H1 (cell line): ENCODE measurements around the gene SLC24A3. TPM values are rescaled to one million over a fixed set of nuclear protein-coding genes. Genes with fewer than 3 reads are reported as not detected.

ENCODE experiments used
- CTCF ChIA-PET: fragments of 300-600 bp; sonication (Branson Sonifier 250); formaldehyde crosslinking; loops from one replicate; lab custom pipeline; 2021; ENCODE audit not compliant: partially characterized antibody; lab: Charles Lee
- POLR2A ChIA-PET: fragments of 300-600 bp; sonication (Branson Sonifier 250); formaldehyde crosslinking; loops from one replicate; lab custom pipeline; 2021; ENCODE audit warnings: inconsistent platforms; ENCODE audit not compliant: partially characterized antibody; lab: Charles Lee
- DNase-seq, 2 experiments: peaks; one replicate each; pipeline versions ENCODE4 v3.0.0 to v3.0.0-alpha.2; 2010 to 2022; ENCODE audit warnings: low spot score in 2 of 2, low read depth in 1 of 2, mixed read lengths in 1 of 2
- FAIRE-seq: peaks from 2 replicates; lab custom pipeline; 2011; peaks lifted over from hg19 to GRCh38; lab: Jason Lieb, UNC
- H2AFZ ChIP-seq: 2 replicates; pipeline ENCODE4 v1.8.1; 2012; ENCODE audit warnings: low read length, inconsistent platforms
- H2AK5ac ChIP-seq: 2 replicates; pipeline ENCODE4 v1.6.1; 2013; ENCODE audit warnings: low read depth, low read length
- H2BK120ac ChIP-seq: replicated peaks from 2 replicates; pipeline ENCODE3; 2013; ENCODE audit warnings: low read depth, low read length, inconsistent platforms
- H2BK12ac ChIP-seq: 2 replicates; pipeline ENCODE4 v1.6.1; 2013; ENCODE audit warnings: low read depth, low read length
- H2BK15ac ChIP-seq: 2 replicates; pipeline ENCODE4 v1.6.1; 2013; ENCODE audit warnings: low read length
- H2BK20ac ChIP-seq: 2 replicates; pipeline ENCODE4 v1.6.1; 2013; ENCODE audit warnings: low read length
- H2BK5ac ChIP-seq: 2 replicates; pipeline ENCODE4 v1.6.1; 2013; ENCODE audit warnings: low read depth, low read length
- H3K14ac ChIP-seq: 2 replicates; pipeline ENCODE4 v1.6.1; 2013; ENCODE audit warnings: inconsistent platforms; ENCODE audit not compliant: insufficient read length
- H3K18ac ChIP-seq: 2 replicates; pipeline ENCODE4 v1.6.1; 2013; ENCODE audit warnings: low read length; ENCODE audit errors: extremely low read depth
- H3K23ac ChIP-seq: 2 replicates; pipeline ENCODE4 v1.6.1; 2013; ENCODE audit warnings: inconsistent platforms; ENCODE audit not compliant: insufficient read length
- H3K23me2 ChIP-seq: 2 replicates; pipeline ENCODE4 v1.6.1; 2013; ENCODE audit warnings: low read depth, low read length
- H3K27ac ChIP-seq: 2 replicates; pipeline ENCODE4 v1.6.1; 2011; ENCODE audit warnings: low read depth, low read length, inconsistent platforms
- H3K27me3 ChIP-seq, 4 experiments: replicated peaks in 1 of 4; 1 replicate in 1 of 4; 2 replicates in 3 of 4; pipeline versions ENCODE4 v1.6.1 to v1.8.1; 2011 to 2013; ENCODE audit warnings: low read length in 3 of 4, mild to moderate bottlenecking in 3 of 4, inconsistent platforms in 2 of 4, mixed read lengths in 2 of 4, moderate library complexity in 1 of 4; ENCODE audit not compliant: control insufficient read depth in 3 of 4, insufficient read depth in 3 of 4; ENCODE audit errors: extremely low read depth in 1 of 4
- H3K36me3 ChIP-seq, 4 experiments: 2 replicates each; pipeline versions ENCODE4 v1.6.1 to v1.8.1; 2011 to 2013; ENCODE audit warnings: mild to moderate bottlenecking in 4 of 4, low read length in 3 of 4, moderate library complexity in 2 of 4, control low read depth in 1 of 4, inconsistent platforms in 1 of 4; ENCODE audit not compliant: insufficient read depth in 4 of 4, control insufficient read depth in 2 of 4
- H3K4ac ChIP-seq: replicated peaks from 2 replicates; pipeline ENCODE3; 2013; ENCODE audit warnings: low read length, low read depth, mixed read lengths, inconsistent platforms; ENCODE audit not compliant: insufficient read length
- H3K4me1 ChIP-seq, 4 experiments: replicated peaks in 1 of 4; 1 replicate in 1 of 4; 2 replicates in 3 of 4; pipeline versions ENCODE4 v1.6.1 to v1.8.1; 2011 to 2013; ENCODE audit warnings: low read length in 3 of 4, inconsistent platforms in 2 of 4, mixed read lengths in 1 of 4; ENCODE audit not compliant: insufficient read depth in 4 of 4, control insufficient read depth in 3 of 4
- H3K4me2 ChIP-seq, 2 experiments: 2 replicates each; pipeline versions ENCODE4 v1.6.1 to v1.8.1; 2011 to 2013; ENCODE audit warnings: low read depth in 2 of 2, low read length in 2 of 2, control low read depth in 1 of 2, inconsistent platforms in 1 of 2, mild to moderate bottlenecking in 1 of 2; ENCODE audit not compliant: insufficient read depth in 1 of 2
- H3K4me3 ChIP-seq, 4 experiments: fragments of 200-600, 300-600 bp in 1 of 4; sonication (generic), shearing (Covaris generic), sonication (Bioruptor Twin) in 1 of 4; 2 replicates each; pipeline versions ENCODE4 v1.5.1 to v1.8.1; 2011 to 2016; ENCODE audit warnings: low read length in 4 of 4, low read depth in 3 of 4, control low read depth in 2 of 4, inconsistent platforms in 2 of 4, mild to moderate bottlenecking in 2 of 4, mixed read lengths in 1 of 4, moderate library complexity in 1 of 4; ENCODE audit not compliant: insufficient read depth in 2 of 4; ENCODE audit errors: extremely low read depth in 1 of 4
- H3K56ac ChIP-seq: replicated peaks from 2 replicates; pipeline ENCODE3; 2013; ENCODE audit warnings: low read depth, mild to moderate bottlenecking, mixed read lengths, low read length, inconsistent platforms; ENCODE audit not compliant: insufficient read length
- H3K79me1 ChIP-seq: 2 replicates; pipeline ENCODE4 v1.6.1; 2013; ENCODE audit warnings: low read depth, low read length, control low read depth
- H3K79me2 ChIP-seq, 2 experiments: 2 replicates each; pipeline versions ENCODE4 v1.6.1 to v1.8.1; 2012 to 2013; ENCODE audit warnings: low read length in 2 of 2, mild to moderate bottlenecking in 2 of 2, inconsistent platforms in 1 of 2; ENCODE audit not compliant: insufficient read depth in 2 of 2, control insufficient read depth in 1 of 2
- H3K9ac ChIP-seq, 4 experiments: replicated peaks in 1 of 4; 1 replicate in 1 of 4; 2 replicates in 3 of 4; pipeline versions ENCODE4 v1.6.1 to v1.8.1; 2011 to 2013; ENCODE audit warnings: low read depth in 3 of 4, low read length in 3 of 4, control low read depth in 2 of 4, mild to moderate bottlenecking in 2 of 4, moderate library complexity in 2 of 4, inconsistent platforms in 1 of 4; ENCODE audit errors: extremely low read depth in 1 of 4
- H3K9me3 ChIP-seq, 2 experiments: 2 replicates each; pipeline versions ENCODE4 v1.6.1 to v1.8.1; 2012 to 2013; ENCODE audit warnings: mild to moderate bottlenecking in 2 of 2, moderate library complexity in 2 of 2, control low read depth in 1 of 2, inconsistent platforms in 1 of 2, low read depth in 1 of 2, low read length in 1 of 2, mixed read lengths in 1 of 2; ENCODE audit not compliant: insufficient read depth in 2 of 2
- H4K20me1 ChIP-seq, 2 experiments: replicated peaks in 1 of 2; 2 replicates each; pipeline versions ENCODE3 to v1.8.1; 2011 to 2013; ENCODE audit warnings: inconsistent platforms in 2 of 2, low read length in 2 of 2, mild to moderate bottlenecking in 1 of 2; ENCODE audit not compliant: insufficient read depth in 2 of 2, control insufficient read depth in 1 of 2
- H4K5ac ChIP-seq: 2 replicates; pipeline ENCODE4 v1.6.1; 2013; ENCODE audit warnings: low read length, low read depth, mixed read lengths, inconsistent platforms; ENCODE audit not compliant: insufficient read length
- H4K8ac ChIP-seq: 2 replicates; pipeline ENCODE4 v1.8.0; 2013; ENCODE audit warnings: mild to moderate bottlenecking, moderate library complexity, low read length, inconsistent platforms; ENCODE audit not compliant: insufficient read depth; ENCODE audit errors: extremely low read depth
- H4K91ac ChIP-seq: replicated peaks from 2 replicates; pipeline ENCODE3; 2013; ENCODE audit warnings: low read length, mixed read lengths, inconsistent platforms; ENCODE audit not compliant: insufficient read length
- ATF2 ChIP-seq: IDR thresholded peaks from 2 replicates; pipeline ENCODE4 v1.6.1; 2012; ENCODE audit warnings: low read length, inconsistent platforms
- CTBP2 ChIP-seq: IDR thresholded peaks from 2 replicates; pipeline ENCODE4 v1.7.0; 2011; ENCODE audit warnings: borderline replicate concordance, mild to moderate bottlenecking, moderate library complexity, mixed read lengths, low read length; ENCODE audit not compliant: insufficient read depth, insufficient read length
- EGR1 ChIP-seq: IDR thresholded peaks from 2 replicates; pipeline ENCODE4 v1.6.1; 2011; ENCODE audit warnings: low read depth, low read length, borderline replicate concordance
- EP300 ChIP-seq, 2 experiments: IDR thresholded peaks; 1 replicate in 1 of 2; 2 replicates in 1 of 2; pipeline ENCODE4 v1.6.1; 2011 to 2012; ENCODE audit warnings: low read depth in 2 of 2, low read length in 2 of 2, mild to moderate bottlenecking in 2 of 2, borderline replicate concordance in 1 of 2, inconsistent platforms in 1 of 2, moderate library complexity in 1 of 2
- FOSL1 ChIP-seq: IDR thresholded peaks from 2 replicates; pipeline ENCODE4 v1.6.1; 2011; ENCODE audit warnings: mild to moderate bottlenecking, low read depth, low read length, moderate library complexity; ENCODE audit not compliant: insufficient read depth
- HDAC2 ChIP-seq, 2 experiments: fragments of 300-600 bp in 1 of 2; sonication (generic) in 1 of 2; IDR thresholded peaks; 2 replicates each; pipeline ENCODE4 v1.6.1; 2011 to 2012; ENCODE audit warnings: low read depth in 2 of 2, low read length in 2 of 2, mild to moderate bottlenecking in 2 of 2, moderate library complexity in 2 of 2, borderline replicate concordance in 1 of 2, inconsistent platforms in 1 of 2
- JUN ChIP-seq: IDR thresholded peaks from 2 replicates; pipeline ENCODE4 v1.6.1; 2011; ENCODE audit warnings: low read depth, mild to moderate bottlenecking, improper control_type of control experiment, low read length
- MAFK ChIP-seq: IDR thresholded peaks from 2 replicates; pipeline ENCODE4 v1.6.1; 2012; ENCODE audit warnings: low read depth, mild to moderate bottlenecking, improper control_type of control experiment, low read length
- RBBP5 ChIP-seq: IDR thresholded peaks from 2 replicates; pipeline ENCODE4 v1.7.1; 2012; ENCODE audit warnings: low read depth, mild to moderate bottlenecking, inconsistent platforms, low read length, moderate library complexity, borderline replicate concordance
- USF2 ChIP-seq: IDR thresholded peaks from 2 replicates; pipeline ENCODE4 v1.6.1; 2011; ENCODE audit warnings: low read length, improper control_type of control experiment
- WGBS, 2 experiments: shearing (Covaris generic) in 1 of 2; methylation state at CpG; one replicate each; pipeline versions ENCODE4 v1.1.6 to v1.1.7; 2013 to 2015; ENCODE audit warnings: low lambda C conversion rate in 2 of 2, mixed read lengths in 2 of 2, inconsistent platforms in 1 of 2, low coverage in 1 of 2, missing lambda C conversion rate in 1 of 2; ENCODE audit not compliant: insufficient replicate concordance in 2 of 2, insufficient coverage in 1 of 2, insufficient read length in 1 of 2; ENCODE audit errors: extremely low coverage in 1 of 2, missing lambda C conversion rate in 1 of 2; 5-methylcytosine and 5-hydroxymethylcytosine counted together
- polyA plus RNA-seq, 7 experiments: library from polyadenylated mRNA; depleted of rRNA in 3 of 7; stranded (reverse) in 5 of 7; unstranded in 2 of 7; fragments of >200 nt in 5 of 7; fragments of 200-250 nt in 2 of 7; gene quantifications; 1 replicate in 5 of 7; 2 replicates in 1 of 7; 4 replicates in 1 of 7; pipeline versions ENCODE4 v1.2.1 to v1.2.3, GENCODE V29; 2011 to 2013; ENCODE audit warnings: missing spikeins in 2 of 7, mixed read lengths in 2 of 7
- total RNA-seq: library from RNA; stranded (reverse); fragmentation: NEBNext Ultra II Directional; extraction: Animal tissue kit (Norgen Biotek cat#: 25700); gene quantifications from 2 replicates; pipeline ENCODE4 v1.2.1, GENCODE V29; 2021

The SLC24A3 gene
- total and polyA plus RNA-seq, 2 of the 8 experiments (the other 6 are each of a cell fraction or from before 2014, with no cell fraction given) = 4.5 to 6.3 TPM

- POLR2A ChIA-PET = no interaction called here
- Histone ChIP-seq H3K36me3 (no peaks in the 10 kb centered on the region; a peak in 1 of 8 replicates), H2BK15ac (no peak overlapping the region), H3K4me2 (no peak overlapping the region), H3K56ac (no peak overlapping the region), H3K9me3 (no peaks in the 10 kb centered on the region), H3K18ac (no peak overlapping the region), H3K4me3 (no peak overlapping the region), H4K8ac (no peak overlapping the region), H4K91ac (no peak overlapping the region), H3K9ac (no peak overlapping the region), H3K23ac (no peak overlapping the region), H4K5ac (no peak overlapping the region), H2BK120ac (no peak overlapping the region), H3K23me2 (no peaks in the 10 kb centered on the region), H2AK5ac (no peak overlapping the region), H3K27ac (no peak overlapping the region), H2BK5ac (no peak overlapping the region), H4K20me1 (no peaks in the 10 kb centered on the region), H3K4me1 (no peaks in the 10 kb centered on the region), H2BK12ac (no peak overlapping the region), H3K14ac (no peak overlapping the region), H3K79me1 (no peaks in the 10 kb centered on the region), H3K79me2 (no peaks in the 10 kb centered on the region), H2AFZ (no peak overlapping the region), H2BK20ac (no peak overlapping the region), H3K4ac (no peak overlapping the region), H3K27me3 (no peaks in the 10 kb centered on the region)
- WGBS, 2 experiments = 94% methylated on average over 3 of the region's 3 CpGs; no CpG with 5 or more reads in 1 of the 2 experiments
- DNase-seq (no peak), FAIRE-seq (no peak)
- CTCF ChIA-PET = no interaction called here
- TF ChIP-seq HDAC2 (IDR thresholded peaks at IDR 0.05; ENCODE audit: borderline replicate concordance in 1 of 2, low read depth in 2 of 2, low read length in 2 of 2) (no peak), EP300 (IDR thresholded peaks at IDR 0.05; ENCODE audit: borderline replicate concordance in 1 of 2, low read depth in 2 of 2, low read length in 2 of 2) (no peak), JUN (no peak), ATF2 (no peak), RBBP5 (no peak), USF2 (no peak), CTBP2 (no peak), MAFK (no peak), EGR1 (no peak), FOSL1 (no peak)
Observed at GRCh38 chr20:19577692-19578091, 365.2 kb downstream of the SLC24A3 start.
